ENCODE data around the gene HSD17B7.
"Not testable (repeated sequence)": the region's sequence is repeated elsewhere in the genome, so short reads cannot be mapped to it uniquely, and the experiment has no call there.

The HSD17B7 gene

DNA sequence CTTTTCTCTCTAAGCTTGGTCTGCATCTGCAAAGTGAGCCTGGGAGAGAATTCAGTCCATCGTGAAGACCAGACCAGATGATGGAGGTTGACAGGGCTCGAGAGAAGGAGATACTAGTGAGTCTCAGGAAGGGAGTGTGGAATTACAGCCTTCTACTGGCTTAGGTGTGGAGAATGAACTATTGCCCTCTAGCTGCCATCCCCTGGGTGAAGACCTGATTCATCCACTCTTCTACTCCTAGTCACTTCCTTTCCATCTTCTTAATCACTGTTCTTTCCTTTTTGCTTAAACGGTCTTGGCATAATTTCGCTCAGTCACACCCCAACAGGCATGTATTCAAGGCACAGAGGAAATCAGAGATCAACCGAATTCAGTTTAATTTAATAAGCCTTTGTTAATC lies 34.0 kb upstream of the HSD17B7 start:
- H3K4me3 ChIP-seq, result no peak overlapping the region
- TF ChIP-seq, protein P1, sequence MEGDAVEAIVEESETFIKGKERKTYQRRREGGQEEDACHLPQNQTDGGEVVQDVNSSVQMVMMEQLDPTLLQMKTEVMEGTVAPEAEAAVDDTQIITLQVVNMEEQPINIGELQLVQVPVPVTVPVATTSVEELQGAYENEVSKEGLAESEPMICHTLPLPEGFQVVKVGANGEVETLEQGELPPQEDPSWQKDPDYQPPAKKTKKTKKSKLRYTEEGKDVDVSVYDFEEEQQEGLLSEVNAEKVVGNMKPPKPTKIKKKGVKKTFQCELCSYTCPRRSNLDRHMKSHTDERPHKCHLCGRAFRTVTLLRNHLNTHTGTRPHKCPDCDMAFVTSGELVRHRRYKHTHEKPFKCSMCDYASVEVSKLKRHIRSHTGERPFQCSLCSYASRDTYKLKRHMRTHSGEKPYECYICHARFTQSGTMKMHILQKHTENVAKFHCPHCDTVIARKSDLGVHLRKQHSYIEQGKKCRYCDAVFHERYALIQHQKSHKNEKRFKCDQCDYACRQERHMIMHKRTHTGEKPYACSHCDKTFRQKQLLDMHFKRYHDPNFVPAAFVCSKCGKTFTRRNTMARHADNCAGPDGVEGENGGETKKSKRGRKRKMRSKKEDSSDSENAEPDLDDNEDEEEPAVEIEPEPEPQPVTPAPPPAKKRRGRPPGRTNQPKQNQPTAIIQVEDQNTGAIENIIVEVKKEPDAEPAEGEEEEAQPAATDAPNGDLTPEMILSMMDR (IDR thresholded peaks at IDR 0.05), result no peak
- H3K27ac ChIP-seq, result peak overlapping the region in 1 of 2 donors; percentile 3
- DNase-seq (ENCODE audit: low spot score), result no peak

DNA sequence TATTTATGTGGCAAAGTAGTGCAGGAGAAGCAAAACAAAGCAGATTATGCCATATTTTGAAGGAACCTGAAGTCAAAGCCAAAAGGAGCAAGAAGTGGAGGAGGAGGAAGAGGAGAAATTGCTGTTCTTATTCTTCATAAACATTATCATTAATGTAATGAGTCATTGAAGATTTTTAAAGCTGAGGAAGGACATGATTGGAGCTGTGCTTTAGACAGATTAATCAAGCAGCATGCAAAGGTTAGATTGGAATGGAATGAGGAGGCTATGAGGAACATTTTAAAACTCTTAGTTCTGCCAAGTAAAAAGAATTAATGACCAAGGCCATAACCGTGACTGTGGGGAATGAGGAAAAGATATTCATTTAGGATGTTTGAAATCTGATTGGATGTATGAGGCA lies 33.0 kb upstream of the HSD17B7 start:
- TF ChIP-seq, protein P1 (IDR thresholded peaks at IDR 0.05), result no peak
- no peak for DNase-seq (ENCODE audit: low spot score)
- no peak overlapping the region for H3K4me3 ChIP-seq
- H3K27ac ChIP-seq, result no peak overlapping the region

DNA sequence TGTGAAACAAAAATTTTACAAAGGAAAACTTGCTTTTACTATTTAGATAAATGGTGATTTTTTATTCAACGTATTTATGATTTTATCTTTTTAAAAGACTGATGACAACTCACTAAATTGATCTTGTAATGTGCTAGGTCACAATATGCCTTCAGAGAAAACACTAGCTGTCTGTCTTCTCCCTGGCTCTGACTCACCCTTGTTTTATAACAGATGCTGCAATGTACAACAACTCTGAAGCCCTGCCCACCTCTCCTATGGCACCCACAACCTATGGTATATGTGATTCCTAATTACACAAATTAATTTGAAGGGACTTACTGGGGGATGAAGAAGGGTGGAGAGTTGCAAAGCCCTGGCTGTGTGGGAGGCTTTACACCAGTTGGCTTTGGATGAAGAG lies 24.7 kb upstream of the HSD17B7 start:
- Histone ChIP-seq H3K4me3 (no peak overlapping the region), H3K27ac (no peak overlapping the region)
- DNase-seq (ENCODE audit: low spot score), result no peak
- TF ChIP-seq, protein P1 (IDR thresholded peaks at IDR 0.05), result no peak

DNA sequence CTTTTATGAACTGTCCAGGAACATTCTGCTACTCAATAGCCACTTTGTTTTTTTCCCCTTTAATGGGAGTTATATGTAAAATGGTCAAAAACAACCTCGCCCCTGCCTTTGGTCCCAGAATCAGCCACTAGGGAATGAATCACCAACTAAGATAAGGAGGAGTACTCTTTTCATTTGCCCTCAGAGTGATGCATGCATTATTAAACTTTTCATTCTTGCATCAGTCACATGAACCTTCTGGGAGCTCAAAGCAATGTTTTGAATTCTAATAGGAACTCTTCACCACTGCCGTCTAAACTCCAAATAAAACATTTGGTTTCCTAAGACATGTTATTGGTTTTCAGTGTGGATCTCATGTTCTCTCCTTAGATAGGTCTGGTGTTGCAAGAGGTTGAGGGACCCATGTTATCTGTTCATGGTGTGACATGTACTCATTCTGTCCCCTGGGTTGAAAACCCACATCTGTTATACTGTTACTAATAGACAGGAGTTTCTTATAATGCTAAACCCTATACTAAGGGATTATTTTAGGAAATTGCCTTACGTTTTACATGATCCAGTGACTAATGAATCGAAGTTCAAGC lies 17.8 kb upstream of the HSD17B7 start:
- TF ChIP-seq, protein P1 (IDR thresholded peaks at IDR 0.05), result no peak
- Histone ChIP-seq H3K4me3 (no peak overlapping the region), H3K27ac (peak overlapping the region in 1 of 2 donors; percentile 75)
- no peak for DNase-seq (ENCODE audit: low spot score)

DNA sequence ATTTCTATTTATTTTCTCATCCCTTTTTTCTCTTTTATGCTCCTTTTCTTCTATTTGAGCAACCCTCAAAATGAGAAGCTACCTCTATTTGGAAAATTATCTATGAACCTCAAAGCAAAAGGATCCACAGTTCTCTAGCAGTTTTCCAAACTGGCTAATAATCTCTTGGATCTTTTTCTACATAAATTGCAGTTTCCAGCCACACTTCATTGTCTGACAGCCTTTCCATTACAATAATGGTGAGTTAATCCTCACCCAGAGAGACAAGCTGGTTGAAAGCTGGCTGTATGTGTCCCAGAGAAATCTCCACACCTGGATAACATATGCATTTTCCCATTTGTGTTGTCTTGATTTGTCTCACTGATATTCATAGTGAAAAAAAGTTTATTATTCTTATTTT lies 16.5 kb upstream of the HSD17B7 start:
- no peak for DNase-seq (ENCODE audit: low spot score)
- TF ChIP-seq, protein P1 (IDR thresholded peaks at IDR 0.05), result no peak
- no peak overlapping the region for H3K4me3 ChIP-seq
- no peak overlapping the region for H3K27ac ChIP-seq

DNA sequence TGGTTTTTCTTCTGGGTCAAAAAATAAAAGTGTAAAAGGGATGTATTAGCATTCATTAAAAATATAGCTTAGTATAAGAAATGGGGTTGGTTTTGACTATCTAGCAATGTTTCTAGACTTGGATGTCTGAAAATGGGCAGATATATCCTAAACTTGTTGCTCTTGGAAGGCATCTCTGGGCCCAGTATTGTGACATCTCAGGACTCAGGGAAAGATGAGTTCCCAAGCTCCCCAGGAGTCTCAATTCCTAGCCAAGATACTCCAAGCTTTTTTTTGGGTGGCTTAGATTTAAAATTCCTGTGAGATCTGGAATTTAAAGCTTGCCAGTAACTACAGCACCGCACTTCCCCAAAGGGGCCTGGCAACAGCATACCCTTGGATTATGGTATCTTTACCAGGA lies 11.5 kb upstream of the HSD17B7 start:
- H3K4me3 ChIP-seq, result no peak overlapping the region
- TF ChIP-seq, protein P1 (IDR thresholded peaks at IDR 0.05), result no peak
- H3K27ac ChIP-seq, result no peak overlapping the region
- DNase-seq (ENCODE audit: low spot score), result no peak

DNA sequence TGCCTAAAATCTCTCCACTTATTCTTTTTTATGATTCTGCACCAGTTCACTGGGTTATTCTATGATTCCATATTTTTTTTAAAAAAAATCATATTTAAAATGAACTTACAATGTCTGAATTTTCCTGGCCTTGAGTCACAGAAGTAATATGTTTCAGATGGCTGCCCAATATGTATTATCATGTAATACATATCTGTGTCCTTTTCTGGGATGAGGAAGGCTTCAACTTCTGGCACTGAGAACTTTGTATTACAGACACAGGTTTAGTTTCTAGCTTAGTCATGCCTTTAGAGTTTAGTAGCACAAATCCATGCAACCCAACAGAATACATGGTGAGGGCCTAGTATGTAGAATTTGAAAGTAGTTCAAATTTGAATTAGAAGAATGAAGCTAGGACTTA lies 7.8 kb upstream of the HSD17B7 start:
- H3K4me3 ChIP-seq, result no peak overlapping the region
- no peak overlapping the region for H3K27ac ChIP-seq
- TF ChIP-seq, protein P1 (IDR thresholded peaks at IDR 0.05), result no peak
- DNase-seq (ENCODE audit: low spot score), result no peak

DNA sequence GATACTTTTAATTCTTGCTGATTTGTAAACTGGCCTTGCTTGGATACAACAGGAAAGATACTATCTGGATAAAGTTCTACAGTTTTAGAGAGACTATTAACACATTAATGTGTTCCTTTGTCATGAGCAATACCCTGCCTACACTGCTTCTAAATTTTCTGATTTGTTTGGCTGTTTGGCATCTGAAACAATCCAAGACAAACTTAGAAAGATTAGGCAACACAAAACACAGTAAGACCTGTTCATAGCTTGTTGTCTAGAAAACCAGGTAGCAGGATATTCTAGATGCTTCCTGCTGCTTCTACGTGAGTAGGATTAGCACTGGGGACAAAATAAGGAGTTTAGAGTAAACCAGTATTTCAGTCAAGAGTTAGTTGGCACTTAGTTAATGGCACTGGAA lies 5.6 kb upstream of the HSD17B7 start:
- not testable (repeated sequence) for H3K4me3 ChIP-seq; DNase-seq (ENCODE audit: low spot score)
- peak overlapping the region in 1 of 2 donors; percentile 28 for H3K27ac ChIP-seq

DNA sequence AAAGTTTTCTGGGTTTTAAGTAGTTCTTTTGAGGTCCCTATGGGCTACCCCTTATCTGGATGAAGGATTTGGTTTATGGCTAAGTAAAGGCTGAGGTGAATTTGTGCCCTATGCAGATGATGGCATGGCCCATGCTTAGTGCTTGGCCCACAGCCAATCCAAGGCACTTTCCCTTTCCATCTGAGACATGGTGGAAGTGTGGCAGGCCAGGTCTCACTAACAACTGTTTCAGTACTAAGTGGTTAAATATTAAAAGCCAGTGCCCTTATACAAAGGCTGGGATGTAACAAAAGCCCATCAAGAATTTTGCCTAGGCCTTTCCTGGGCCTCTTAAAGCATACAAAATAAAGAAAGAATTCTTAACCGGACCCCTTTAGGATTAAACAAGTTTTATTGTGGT lies 1.7 kb upstream of the HSD17B7 start:
- DNase-seq (ENCODE audit: low spot score); H3K27ac ChIP-seq; H3K4me3 ChIP-seq: not testable (repeated sequence)

DNA sequence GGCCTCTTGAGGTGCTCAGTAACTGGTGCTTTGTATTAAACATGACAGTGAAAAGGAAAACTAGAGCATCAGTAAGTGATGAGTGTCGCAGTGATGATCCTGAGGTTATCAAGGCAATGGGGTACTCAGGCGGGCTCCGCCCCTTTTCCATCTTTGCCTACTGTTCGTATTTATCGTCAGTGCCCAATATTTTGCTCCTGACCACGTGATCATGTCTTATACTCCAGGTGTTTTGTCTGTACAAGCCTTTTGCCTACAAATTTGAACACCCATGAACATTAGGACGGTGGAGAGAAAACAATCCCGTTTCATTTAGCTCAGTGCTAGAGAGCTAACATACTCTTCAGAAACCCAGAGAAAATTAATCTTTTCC lies 469 bp downstream of the HSD17B7 start:
- DNase-seq (ENCODE audit: low spot score), result not testable (repeated sequence)
- Histone ChIP-seq H3K27ac (peak overlapping the region; percentile 73 to 91), H3K4me3 (peak overlapping the region; percentile 70)

DNA sequence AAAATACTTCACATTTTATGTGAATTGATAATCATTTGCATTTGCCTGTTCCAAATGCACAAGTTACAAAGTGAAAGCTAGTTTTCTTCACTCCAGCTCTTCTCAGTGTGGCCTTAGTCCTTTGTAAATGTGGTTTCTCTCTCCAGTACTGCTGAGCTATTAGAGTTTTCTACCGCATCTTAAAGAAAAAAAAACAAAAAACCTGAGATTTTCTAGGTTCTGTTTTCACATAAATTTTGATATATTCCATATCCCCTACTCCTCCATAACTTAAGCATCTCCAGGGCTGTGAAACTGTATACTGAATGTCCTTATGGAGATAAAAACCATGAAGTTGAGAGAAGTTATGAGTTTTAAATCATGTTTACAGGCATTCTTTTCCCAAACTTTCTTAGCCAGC lies 3.8 kb downstream of the HSD17B7 start:
- DNase-seq (ENCODE audit: low spot score); H3K4me3 ChIP-seq; H3K27ac ChIP-seq: not testable (repeated sequence)
